HFF-Myc (cell line): ENCODE data around the gene SLC29A4.
"Not testable (repeated sequence)": the region's sequence is repeated elsewhere in the genome, so short reads cannot be mapped to it uniquely, and the experiment has no call there.

Experiments used
- DNase-seq: peaks from one replicate; pipeline ENCODE4 v3.0.0-alpha.2; 2011; ENCODE audit warnings: low read depth; ENCODE audit errors: extremely low read depth
- H3K4me3 ChIP-seq: replicated peaks from 2 replicates; pipeline ENCODE4 v1.5.1; 2011; ENCODE audit warnings: low read depth, mild to moderate bottlenecking, control low read depth, low read length
- TF ChIP-seq, protein P1 (sequence below): IDR thresholded peaks from 2 replicates; pipeline ENCODE4 v1.5.1; 2012; ENCODE audit warnings: mild to moderate bottlenecking, low read depth, low read length, control low read depth; ENCODE audit errors: missing control alignments

Gene SLC29A4

DNA sequence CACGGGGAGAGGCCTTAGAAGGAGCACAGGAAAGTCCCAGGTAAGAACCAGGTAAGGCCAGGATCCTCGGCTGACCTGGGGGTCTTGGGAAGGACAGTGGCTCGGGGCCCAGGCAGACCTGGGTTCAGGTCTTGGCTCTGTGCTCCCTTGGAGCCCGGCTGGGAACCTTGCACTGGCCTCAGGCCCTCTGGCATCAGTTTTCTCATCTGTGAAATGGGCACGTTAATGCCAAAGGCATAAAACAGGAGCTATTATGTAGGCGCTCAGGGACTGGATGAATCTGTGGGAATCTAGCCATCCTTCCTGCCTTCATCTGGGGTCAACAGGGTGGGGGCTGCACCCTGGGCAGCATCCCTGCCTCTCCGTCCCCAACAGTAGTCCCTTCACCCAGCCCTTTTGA, 8.3 kb upstream of the SLC29A4 start:
- H3K4me3 ChIP-seq: no peak overlapping the region
- TF ChIP-seq, protein P1, sequence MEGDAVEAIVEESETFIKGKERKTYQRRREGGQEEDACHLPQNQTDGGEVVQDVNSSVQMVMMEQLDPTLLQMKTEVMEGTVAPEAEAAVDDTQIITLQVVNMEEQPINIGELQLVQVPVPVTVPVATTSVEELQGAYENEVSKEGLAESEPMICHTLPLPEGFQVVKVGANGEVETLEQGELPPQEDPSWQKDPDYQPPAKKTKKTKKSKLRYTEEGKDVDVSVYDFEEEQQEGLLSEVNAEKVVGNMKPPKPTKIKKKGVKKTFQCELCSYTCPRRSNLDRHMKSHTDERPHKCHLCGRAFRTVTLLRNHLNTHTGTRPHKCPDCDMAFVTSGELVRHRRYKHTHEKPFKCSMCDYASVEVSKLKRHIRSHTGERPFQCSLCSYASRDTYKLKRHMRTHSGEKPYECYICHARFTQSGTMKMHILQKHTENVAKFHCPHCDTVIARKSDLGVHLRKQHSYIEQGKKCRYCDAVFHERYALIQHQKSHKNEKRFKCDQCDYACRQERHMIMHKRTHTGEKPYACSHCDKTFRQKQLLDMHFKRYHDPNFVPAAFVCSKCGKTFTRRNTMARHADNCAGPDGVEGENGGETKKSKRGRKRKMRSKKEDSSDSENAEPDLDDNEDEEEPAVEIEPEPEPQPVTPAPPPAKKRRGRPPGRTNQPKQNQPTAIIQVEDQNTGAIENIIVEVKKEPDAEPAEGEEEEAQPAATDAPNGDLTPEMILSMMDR: no peak
- DNase-seq: no peak

GRCh38 chr7:5274985-5275431, 7.7 kb upstream of the SLC29A4 start:
- not testable (repeated sequence) for H3K4me3 ChIP-seq, DNase-seq

DNA sequence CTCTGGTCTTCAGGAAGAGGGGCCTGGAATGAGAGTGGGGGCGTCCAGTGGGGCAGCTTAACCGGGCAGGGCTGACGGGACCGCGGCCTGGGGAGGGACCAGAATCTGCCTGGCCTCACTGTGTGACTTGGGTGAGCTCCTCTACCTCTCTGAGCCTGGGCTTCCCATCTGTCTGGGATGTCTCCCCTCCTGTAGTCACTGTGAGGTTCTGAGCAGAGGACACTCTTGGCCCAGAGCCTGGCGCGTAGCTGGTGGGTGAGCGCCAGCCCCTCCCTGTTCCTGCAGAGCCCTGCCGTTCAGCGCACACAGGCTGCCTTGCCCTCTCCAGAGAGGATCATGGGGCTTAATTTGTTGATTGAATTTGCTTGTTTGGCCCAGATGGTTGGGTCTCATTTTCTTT, 7.2 kb upstream of the SLC29A4 start:
- not testable (repeated sequence) for DNase-seq, H3K4me3 ChIP-seq

- not testable (repeated sequence) for H3K4me3 ChIP-seq, DNase-seq
Measured at GRCh38 chr7:5276123-5276522, 6.6 kb upstream of the SLC29A4 start.

DNA sequence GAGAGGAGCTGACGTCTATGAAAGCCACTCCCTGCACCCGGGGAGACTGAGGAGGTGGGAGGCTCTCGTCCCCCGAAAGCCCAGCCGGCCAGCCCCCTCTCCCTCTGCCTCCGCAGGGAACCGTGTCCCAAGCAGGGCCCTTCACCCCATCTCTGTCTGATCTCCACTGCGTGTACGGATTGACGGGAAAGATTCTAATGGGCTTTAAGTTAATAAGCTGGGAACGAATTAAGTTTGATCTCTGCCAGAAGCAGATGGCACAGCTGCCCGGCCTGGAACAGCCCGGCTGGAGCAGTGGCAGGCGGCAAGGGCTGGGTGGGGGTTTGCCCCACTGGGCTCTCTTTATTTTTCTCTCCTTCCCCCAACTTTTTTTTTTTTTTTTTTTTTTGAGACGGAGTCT, 6.1 kb upstream of the SLC29A4 start:
- TF ChIP-seq, protein P1: no peak
- DNase-seq: no peak
- H3K4me3 ChIP-seq: no peak overlapping the region

DNA sequence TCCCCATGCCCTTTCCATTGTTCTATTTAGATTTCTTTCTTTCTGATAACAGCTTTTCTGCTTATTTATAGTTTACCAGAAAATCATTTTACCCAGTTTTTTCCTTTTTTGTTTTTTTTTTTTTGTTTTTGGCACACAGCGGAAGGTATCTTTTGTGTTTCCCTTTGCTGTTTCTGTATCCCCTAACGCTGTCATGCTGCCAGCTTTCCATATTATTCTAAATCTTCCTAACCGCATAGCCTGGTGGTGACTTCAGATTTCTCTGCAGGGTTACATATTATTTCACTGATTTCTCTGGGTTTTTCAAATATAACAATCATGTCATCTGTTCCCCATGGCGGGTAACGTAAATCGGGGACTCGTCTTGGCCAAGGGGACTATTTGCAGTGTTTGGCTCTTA, 4.0 kb upstream of the SLC29A4 start:
- TF ChIP-seq, protein P1: no peak
- DNase-seq: no peak

GRCh38 chr7:5279734-5280133, 3.0 kb upstream of the SLC29A4 start:
- H3K4me3 ChIP-seq: no peak overlapping the region
- TF ChIP-seq, protein P1: no peak

More for the DNA sequence above, 4.0 kb upstream of the SLC29A4 start:
- H3K4me3 ChIP-seq: no peak overlapping the region

DNA sequence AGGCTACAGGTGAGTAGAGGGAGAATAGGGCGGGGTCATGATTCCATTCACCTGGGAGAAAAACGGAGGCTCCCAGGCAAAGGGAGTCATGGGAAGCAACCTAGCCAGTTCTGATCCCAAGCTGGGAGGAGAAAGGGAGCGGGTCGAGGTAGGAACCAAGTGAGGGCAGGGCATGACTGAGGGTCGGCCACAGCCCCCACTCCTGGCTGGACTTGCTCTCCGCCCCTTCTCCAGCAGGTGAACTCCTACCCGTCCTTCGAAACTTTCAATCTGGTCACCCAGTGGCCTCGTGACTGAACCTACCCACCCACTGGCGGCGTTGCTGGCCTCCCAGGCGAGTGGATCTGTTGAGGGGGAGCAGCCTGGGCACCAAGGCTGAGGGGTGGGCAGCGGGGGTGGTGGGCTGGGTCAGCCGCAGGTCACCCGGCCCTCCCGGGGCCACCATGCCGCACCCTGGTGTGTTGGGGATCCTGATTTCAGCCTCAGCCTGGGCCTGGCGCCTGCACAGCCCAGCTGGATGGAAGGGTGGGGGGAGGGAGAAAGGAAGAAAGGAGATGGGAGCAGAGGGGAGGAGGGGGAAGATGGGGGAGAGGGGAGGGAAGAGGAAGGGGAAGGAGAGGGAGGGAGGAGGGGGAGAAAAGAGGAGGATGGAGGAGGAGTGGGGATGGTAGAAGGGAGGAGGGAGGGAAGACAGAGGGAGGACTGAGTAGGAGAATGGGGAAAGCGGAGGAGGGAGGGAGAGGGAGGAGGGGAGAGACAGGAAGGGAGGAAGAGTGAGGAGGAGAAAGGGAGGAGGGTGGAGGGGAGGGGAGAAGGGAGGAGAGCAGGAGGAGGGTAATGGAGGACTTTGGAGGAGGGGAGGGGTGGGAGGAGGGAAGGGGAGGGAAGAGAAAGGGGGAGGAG, 894 bp upstream of the SLC29A4 start:
- not testable (repeated sequence) for DNase-seq, H3K4me3 ChIP-seq

More at GRCh38 chr7:5279734-5280133, 3.0 kb upstream of the SLC29A4 start:
- no peak for DNase-seq
